Loucy (cell line): Measurements from ENCODE around the gene GLT6D1.

Source experiments
- H2AFZ ChIP-seq: fragments of 200-600 bp; sonication (generic); 2 replicates; pipeline ENCODE4 v1.6.0; 2016; ENCODE audit warnings: antibody characterized with exemption, mild to moderate bottlenecking, low read length, moderate library complexity
- H3F3A ChIP-seq: fragments of 200-600 bp; 2 replicates; pipeline ENCODE4 v1.6.0; 2016; ENCODE audit warnings: antibody characterized with exemption, low read depth, mild to moderate bottlenecking
- H3K27me3 ChIP-seq: fragments of 200-600 bp; sonication (generic); 2 replicates; pipeline ENCODE4 v1.6.1; 2014; ENCODE audit warnings: low read length, mild to moderate bottlenecking; ENCODE audit not compliant: insufficient read depth, poor library complexity, severe bottlenecking
- H3K36me3 ChIP-seq: fragments of 200-600 bp; sonication (generic); 2 replicates; pipeline ENCODE4 v1.6.1; 2016; ENCODE audit warnings: low read length; ENCODE audit not compliant: insufficient read depth
- H3K4me1 ChIP-seq: fragments of 200-600 bp; sonication (generic); 2 replicates; pipeline ENCODE4 v1.5.1; 2014; ENCODE audit warnings: low read length, mild to moderate bottlenecking; ENCODE audit not compliant: insufficient read depth, poor library complexity, severe bottlenecking
- H3K4me2 ChIP-seq: fragments of 200-600 bp; sonication (generic); 2 replicates; pipeline ENCODE4 v1.6.0; 2014; ENCODE audit warnings: antibody characterized with exemption, low read length, low read depth, mild to moderate bottlenecking; ENCODE audit not compliant: poor library complexity, severe bottlenecking
- H3K4me3 ChIP-seq: fragments of 200-600 bp; sonication (generic); 2 replicates; pipeline ENCODE4 v1.5.1; 2014; ENCODE audit warnings: low read length, mild to moderate bottlenecking, mixed read lengths; ENCODE audit not compliant: poor library complexity, severe bottlenecking
- H3K79me2 ChIP-seq: fragments of 200-600 bp; sonication (generic); 2 replicates; pipeline ENCODE4 v1.6.1; 2014; ENCODE audit warnings: low read length; ENCODE audit not compliant: insufficient read depth
- H3K9ac ChIP-seq: fragments of 200-600 bp; sonication (generic); 2 replicates; pipeline ENCODE4 v1.6.0; 2014; ENCODE audit warnings: mild to moderate bottlenecking, low read depth, low read length, moderate library complexity; ENCODE audit not compliant: poor library complexity, severe bottlenecking
- H3K9me2 ChIP-seq: fragments of 200-600 bp; sonication (generic); replicated peaks from 2 replicates; pipeline ENCODE4 v1.6.1; 2016; ENCODE audit warnings: low read depth, low read length, mixed read lengths
- H3K9me3 ChIP-seq: fragments of 200-600 bp; sonication (generic); 2 replicates; pipeline ENCODE4 v1.6.1; 2014; ENCODE audit warnings: mild to moderate bottlenecking, antibody characterized with exemption, low read length, low read depth; ENCODE audit not compliant: insufficient read depth
- H4K20me1 ChIP-seq: fragments of 200-600 bp; sonication (generic); 2 replicates; pipeline ENCODE4 v1.6.0; 2014; ENCODE audit warnings: antibody characterized with exemption, low read length, mild to moderate bottlenecking; ENCODE audit not compliant: insufficient read depth, poor library complexity, severe bottlenecking
- CTCF ChIP-seq: fragments of 200-600 bp; sonication (generic); conservative IDR thresholded peaks from 2 replicates; pipeline ENCODE4 v1.5.1; 2014; ENCODE audit warnings: mild to moderate bottlenecking, antibody characterized with exemption, low read length
- EZH2phosphoT487 ChIP-seq: fragments of 200-600 bp; IDR thresholded peaks from 2 replicates; pipeline ENCODE4 v1.6.1; 2018; ENCODE audit warnings: antibody characterized with exemption, mild to moderate bottlenecking, moderate library complexity, borderline replicate concordance

The GLT6D1 gene

GRCh38 chr9:135619599-135619886 is 19.8 kb downstream of the GLT6D1 start:
- H3K79me2 ChIP-seq = no peaks in the 10 kb centered on the region
- H3K9me3 ChIP-seq = no peaks in the 10 kb centered on the region; the same call in 1 of the 2 replicates
- H3K27me3 ChIP-seq = no peaks in the 10 kb centered on the region
- H3K9ac ChIP-seq = no peak overlapping the region
- H4K20me1 ChIP-seq = no peaks in the 10 kb centered on the region
- no peak overlapping the region for H3K4me2 ChIP-seq
- TF ChIP-seq CTCF (no peak), EZH2phosphoT487 (no peak)
- H3K4me1 ChIP-seq = no peaks in the 10 kb centered on the region
- no peak overlapping the region for H2AFZ ChIP-seq
- no peaks in the 10 kb centered on the region for H3F3A ChIP-seq
- H3K4me3 ChIP-seq = no peak overlapping the region
- H3K36me3 ChIP-seq = no peaks in the 10 kb centered on the region
- H3K9me2 ChIP-seq = no peaks in the 10 kb centered on the region

GRCh38 chr9:135618866-135619598 is 20.3 kb downstream of the GLT6D1 start:
- H3K4me3 ChIP-seq = no peak overlapping the region
- no peaks in the 10 kb centered on the region for H3K9me2 ChIP-seq
- H3K36me3 ChIP-seq = no peaks in the 10 kb centered on the region
- no peaks in the 10 kb centered on the region for H3K4me1 ChIP-seq
- H4K20me1 ChIP-seq = no peaks in the 10 kb centered on the region
- no peaks in the 10 kb centered on the region for H3K27me3 ChIP-seq
- H3K4me2 ChIP-seq = no peak overlapping the region
- TF ChIP-seq EZH2phosphoT487 = no peak
- no peak for TF ChIP-seq CTCF
- no peaks in the 10 kb centered on the region; the same call in 1 of the 2 replicates for H3K9me3 ChIP-seq
- H3K9ac ChIP-seq = no peak overlapping the region
- H2AFZ ChIP-seq = no peak overlapping the region
- H3F3A ChIP-seq = no peaks in the 10 kb centered on the region
- H3K79me2 ChIP-seq = no peaks in the 10 kb centered on the region

GRCh38 chr9:135617991-135618411 is 21.3 kb downstream of the GLT6D1 start:
- H3K79me2 ChIP-seq = no peaks in the 10 kb centered on the region
- H3K4me3 ChIP-seq = no peak overlapping the region
- no peak for TF ChIP-seq EZH2phosphoT487
- TF ChIP-seq CTCF = no peak
- no peaks in the 10 kb centered on the region for H3F3A ChIP-seq
- H3K36me3 ChIP-seq = no peaks in the 10 kb centered on the region
- H3K27me3 ChIP-seq = no peaks in the 10 kb centered on the region
- H3K4me1 ChIP-seq = no peaks in the 10 kb centered on the region
- no peaks in the 10 kb centered on the region for H3K9me2 ChIP-seq
- H3K9ac ChIP-seq = no peak overlapping the region
- H3K9me3 ChIP-seq = no peaks in the 10 kb centered on the region; the same call in 1 of the 2 replicates
- no peak overlapping the region for H3K4me2 ChIP-seq
- no peaks in the 10 kb centered on the region for H4K20me1 ChIP-seq
- no peak overlapping the region for H2AFZ ChIP-seq
